ENCODE measurements around the gene TMEM258.
A peak's percentile ranks its signal among the peaks of the same experiment; 100 is the strongest.

TMEM258 gene

DNA sequence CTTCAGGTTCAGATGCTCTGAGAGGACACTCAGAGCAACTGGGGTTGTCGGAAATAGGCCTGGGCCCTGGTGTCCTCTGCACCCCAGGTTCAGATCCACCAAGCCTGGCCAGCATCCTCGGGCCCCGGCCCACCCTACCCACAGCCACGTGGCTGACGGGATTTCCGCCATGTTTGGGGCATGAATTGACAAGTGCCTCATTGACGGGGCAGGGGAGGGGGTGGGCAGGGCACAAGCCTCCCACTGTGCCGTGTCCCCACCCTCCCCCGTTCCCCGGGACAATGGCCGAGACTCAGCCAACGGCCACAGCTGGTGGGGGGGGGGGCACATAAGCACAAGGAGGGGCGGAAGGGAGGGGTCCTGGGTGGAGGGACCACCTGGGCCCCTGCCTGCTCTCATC is 31.5 kb downstream of the TMEM258 start:
- H3K9me3 ChIP-seq (ENCODE audit: control insufficient read depth, low read length): no peaks in the 10 kb centered on the region
- no peak overlapping the region for H3K4me3 ChIP-seq (ENCODE audit: insufficient read depth, low read depth, low read length)
- peaks cover 33% of the 10 kb centered on the region for H3K4me1 ChIP-seq (ENCODE audit: control insufficient read depth, insufficient read depth, low read length)
- no peaks in the 10 kb centered on the region for H3K36me3 ChIP-seq (ENCODE audit: control insufficient read depth, insufficient read depth, low read length)
- WGBS, 2 experiments: 69 to 75% methylated on average over 13 of the region's 13 CpGs
- H3K27ac ChIP-seq (ENCODE audit: insufficient read depth, low read depth, low read length, poor library complexity, severe bottlenecking): no peak overlapping the region
- H3K27me3 ChIP-seq (ENCODE audit: control insufficient read depth, insufficient read depth, low read length, poor library complexity, severe bottlenecking): no peaks in the 10 kb centered on the region

DNA sequence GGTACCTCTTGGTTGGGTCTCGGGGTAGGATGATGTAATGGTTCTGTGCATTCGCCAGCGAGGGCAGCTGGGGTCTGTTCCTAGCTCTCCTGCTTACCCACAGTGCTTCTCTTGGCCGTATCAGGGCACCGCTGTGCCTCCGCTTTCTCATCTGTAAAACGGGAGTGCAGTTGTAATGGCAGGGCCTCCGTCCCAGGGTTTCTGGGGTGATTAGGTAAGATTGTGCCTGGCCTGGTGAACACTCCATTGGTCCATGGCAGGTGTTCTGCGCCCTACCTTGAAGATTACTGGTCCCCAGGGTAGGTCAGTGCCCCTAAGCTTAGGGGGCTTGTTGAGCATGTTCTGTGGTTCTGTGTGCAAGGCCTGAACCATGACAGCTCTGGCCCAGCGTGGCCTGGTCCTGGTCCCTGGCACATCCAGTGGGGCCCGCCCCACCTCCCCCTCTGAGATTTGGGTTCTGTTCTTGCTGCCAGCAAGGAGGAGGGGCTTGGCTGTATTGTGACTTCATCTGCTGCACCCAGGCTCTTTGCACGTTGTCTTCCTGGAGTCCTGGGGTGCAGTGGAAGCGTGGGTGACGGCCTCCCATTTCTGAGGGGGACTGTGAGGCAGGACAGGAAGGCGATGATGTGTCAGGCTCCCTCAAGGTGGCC is 35.1 kb downstream of the TMEM258 start:
- Histone ChIP-seq H3K27ac (ENCODE audit: insufficient read depth, low read depth, low read length, poor library complexity, severe bottlenecking) (no peak overlapping the region), H3K4me3 (ENCODE audit: insufficient read depth, low read depth, low read length) (no peak overlapping the region), H3K4me1 (ENCODE audit: control insufficient read depth, insufficient read depth, low read length) (peaks cover 9% of the 10 kb centered on the region), H3K9me3 (ENCODE audit: control insufficient read depth, low read length) (no peaks in the 10 kb centered on the region), H3K27me3 (ENCODE audit: control insufficient read depth, insufficient read depth, low read length, poor library complexity, severe bottlenecking) (peaks cover 17% of the 10 kb centered on the region), H3K36me3 (ENCODE audit: control insufficient read depth, insufficient read depth, low read length) (no peaks in the 10 kb centered on the region)
- 94 to 95% methylated on average over 15 of the region's 15 CpGs for WGBS, 2 experiments

DNA sequence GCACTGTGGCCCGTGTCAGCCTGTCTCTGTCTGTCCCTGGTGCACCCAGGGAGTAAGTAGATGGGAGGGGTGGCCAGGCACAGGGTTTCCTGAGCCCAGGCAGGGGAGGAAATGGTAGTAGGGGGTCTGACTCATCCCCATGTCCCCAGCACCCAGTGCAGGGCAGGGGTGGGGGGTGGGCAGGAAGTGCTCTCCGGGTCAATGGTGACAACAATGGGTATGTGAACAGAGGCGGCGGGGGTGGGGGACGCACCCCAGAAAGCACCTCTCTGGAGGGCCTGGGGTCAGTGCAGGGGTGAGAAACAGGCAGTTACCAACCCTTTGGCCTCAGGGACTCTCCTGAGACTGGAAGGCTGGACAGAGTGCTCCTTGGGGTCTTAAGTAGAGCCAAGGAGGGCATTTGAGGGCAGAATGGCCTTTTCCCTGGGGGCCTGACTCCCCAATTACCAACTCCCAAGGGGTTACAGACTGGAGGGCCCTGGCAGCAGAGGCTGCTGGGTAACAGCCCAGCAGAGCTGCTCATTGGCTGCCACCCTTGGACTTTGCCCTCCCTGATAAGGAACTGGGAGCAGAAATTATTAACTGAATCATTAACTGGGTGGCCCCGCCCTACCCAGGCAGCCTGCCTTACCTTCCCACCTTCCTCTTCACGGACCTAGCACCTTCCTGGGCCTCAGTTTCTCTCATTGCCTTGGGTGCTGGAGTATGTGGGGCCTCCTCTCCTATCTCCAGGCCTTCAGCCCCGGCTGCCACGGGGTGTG is 35.8 kb downstream of the TMEM258 start:
- WGBS, 2 experiments: 78 to 81% methylated on average over 9 of the region's 9 CpGs

DNA sequence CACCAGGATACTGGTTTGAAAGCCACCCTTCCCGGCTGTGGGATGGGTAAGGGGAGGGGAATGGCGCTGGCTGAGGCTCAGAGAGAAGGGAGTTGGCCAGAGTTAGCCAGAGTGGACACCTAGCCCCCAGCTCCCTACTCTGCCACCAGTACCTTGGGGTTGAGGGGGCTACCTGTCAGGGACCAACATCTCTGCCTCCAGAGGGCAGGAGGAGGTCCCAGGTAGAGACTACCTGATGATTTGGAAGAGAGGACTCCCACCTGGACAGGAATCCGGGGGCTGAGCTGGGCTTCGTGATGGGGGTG is 36.3 kb downstream of the TMEM258 start:
- H3K36me3 ChIP-seq (ENCODE audit: control insufficient read depth, insufficient read depth, low read length): no peaks in the 10 kb centered on the region
- peaks cover under 1% of the 10 kb centered on the region for H3K4me1 ChIP-seq (ENCODE audit: control insufficient read depth, insufficient read depth, low read length)
- H3K9me3 ChIP-seq (ENCODE audit: control insufficient read depth, low read length): no peaks in the 10 kb centered on the region
- H3K27me3 ChIP-seq (ENCODE audit: control insufficient read depth, insufficient read depth, low read length, poor library complexity, severe bottlenecking): peaks cover 26% of the 10 kb centered on the region
- H3K4me3 ChIP-seq (ENCODE audit: insufficient read depth, low read depth, low read length): no peak overlapping the region
- no peak overlapping the region for H3K27ac ChIP-seq (ENCODE audit: insufficient read depth, low read depth, low read length, poor library complexity, severe bottlenecking)
- 72 to 74% methylated on average over 4 of the region's 4 CpGs for WGBS, 2 experiments

More for the DNA sequence above, 35.8 kb downstream of the TMEM258 start:
- Histone ChIP-seq H3K27ac (ENCODE audit: insufficient read depth, low read depth, low read length, poor library complexity, severe bottlenecking) (no peak overlapping the region), H3K4me3 (ENCODE audit: insufficient read depth, low read depth, low read length) (no peak overlapping the region), H3K27me3 (ENCODE audit: control insufficient read depth, insufficient read depth, low read length, poor library complexity, severe bottlenecking) (peaks cover 23% of the 10 kb centered on the region), H3K36me3 (ENCODE audit: control insufficient read depth, insufficient read depth, low read length) (no peaks in the 10 kb centered on the region), H3K4me1 (ENCODE audit: control insufficient read depth, insufficient read depth, low read length) (peaks cover 6% of the 10 kb centered on the region), H3K9me3 (ENCODE audit: control insufficient read depth, low read length) (no peaks in the 10 kb centered on the region)

DNA sequence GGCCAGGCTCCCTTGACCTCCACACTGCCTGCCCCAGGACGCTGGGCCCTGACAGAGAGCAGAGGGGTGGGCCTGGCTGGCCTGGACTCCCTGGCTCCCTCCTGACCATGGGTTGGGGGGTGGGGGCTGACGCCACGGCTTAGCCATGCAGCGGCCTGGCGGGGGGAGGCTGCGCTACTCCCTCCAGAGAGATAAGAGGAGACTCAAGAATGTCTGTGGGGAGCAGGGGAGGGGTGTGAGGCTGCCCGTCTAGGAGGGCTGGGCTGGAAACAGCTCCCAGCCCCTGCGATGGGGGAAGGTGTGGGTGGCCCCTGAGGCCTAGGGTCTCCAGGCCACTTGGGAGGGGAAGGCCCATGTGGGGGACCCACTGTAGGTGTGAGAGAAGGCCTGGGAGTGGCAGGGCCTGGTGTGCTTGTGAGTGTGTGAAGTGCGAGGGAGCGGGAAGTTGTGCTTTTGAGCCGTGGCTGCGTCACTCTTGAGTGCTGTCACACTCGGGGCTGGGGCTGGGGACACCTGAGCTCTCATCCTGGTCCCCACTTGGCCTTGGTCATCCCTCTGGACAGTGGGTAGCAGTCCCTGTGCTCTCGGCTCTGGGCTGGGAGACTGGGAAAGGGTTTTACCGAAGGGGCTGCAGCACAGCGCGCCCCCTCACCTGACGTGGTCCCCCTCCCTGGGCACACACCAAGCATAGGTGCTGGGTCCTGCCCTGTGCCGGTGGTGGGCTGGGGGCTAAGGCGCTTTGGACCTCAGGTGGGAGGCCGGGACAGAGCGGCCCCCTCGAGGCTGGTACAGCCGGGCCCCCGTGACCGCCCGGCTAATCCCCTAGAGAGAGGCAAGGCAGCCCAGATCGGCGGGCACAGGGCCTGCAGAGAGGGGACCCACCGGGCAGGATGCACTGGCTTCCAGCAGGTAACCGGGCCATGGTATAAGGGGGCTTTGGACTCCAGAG is 37.6 kb downstream of the TMEM258 start:
- Histone ChIP-seq H3K36me3 (ENCODE audit: control insufficient read depth, insufficient read depth, low read length) (no peaks in the 10 kb centered on the region), H3K9me3 (ENCODE audit: control insufficient read depth, low read length) (no peaks in the 10 kb centered on the region), H3K27me3 (ENCODE audit: control insufficient read depth, insufficient read depth, low read length, poor library complexity, severe bottlenecking) (peaks cover 26% of the 10 kb centered on the region), H3K4me1 (ENCODE audit: control insufficient read depth, insufficient read depth, low read length) (peaks cover 6% of the 10 kb centered on the region), H3K27ac (ENCODE audit: insufficient read depth, low read depth, low read length, poor library complexity, severe bottlenecking) (no peak overlapping the region), H3K4me3 (ENCODE audit: insufficient read depth, low read depth, low read length) (no peak overlapping the region)
- 84% methylated on average over 31 of the region's 31 CpGs for WGBS, 2 experiments

DNA sequence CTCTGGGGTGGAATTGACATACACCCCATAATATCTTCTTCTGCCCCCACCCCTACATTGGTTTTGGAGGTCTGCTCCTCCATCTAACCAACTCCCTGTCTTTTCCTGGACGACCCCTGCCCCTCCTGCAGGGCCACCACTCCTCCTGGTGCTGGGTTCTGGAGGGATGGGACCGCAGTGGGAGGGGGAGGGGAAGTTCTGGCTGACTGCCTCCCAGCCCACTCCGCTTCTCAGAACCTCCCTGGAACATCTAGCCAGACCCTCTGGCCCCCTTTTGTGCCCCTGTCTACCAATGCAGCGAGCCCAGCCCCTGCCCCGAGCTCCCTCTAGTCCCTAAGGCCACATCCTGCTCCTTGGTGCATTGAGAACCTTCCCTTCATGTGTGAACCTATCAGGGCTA is 38.7 kb downstream of the TMEM258 start:
- Histone ChIP-seq H3K27me3 (ENCODE audit: control insufficient read depth, insufficient read depth, low read length, poor library complexity, severe bottlenecking) (peaks cover 26% of the 10 kb centered on the region), H3K4me1 (ENCODE audit: control insufficient read depth, insufficient read depth, low read length) (peaks cover 16% of the 10 kb centered on the region), H3K27ac (ENCODE audit: insufficient read depth, low read depth, low read length, poor library complexity, severe bottlenecking) (no peak overlapping the region), H3K36me3 (ENCODE audit: control insufficient read depth, insufficient read depth, low read length) (no peaks in the 10 kb centered on the region), H3K9me3 (ENCODE audit: control insufficient read depth, low read length) (no peaks in the 10 kb centered on the region), H3K4me3 (ENCODE audit: insufficient read depth, low read depth, low read length) (no peak overlapping the region)
- 81 to 97% methylated on average over 4 to 5 of the region's 5 CpGs for WGBS, 2 experiments

DNA sequence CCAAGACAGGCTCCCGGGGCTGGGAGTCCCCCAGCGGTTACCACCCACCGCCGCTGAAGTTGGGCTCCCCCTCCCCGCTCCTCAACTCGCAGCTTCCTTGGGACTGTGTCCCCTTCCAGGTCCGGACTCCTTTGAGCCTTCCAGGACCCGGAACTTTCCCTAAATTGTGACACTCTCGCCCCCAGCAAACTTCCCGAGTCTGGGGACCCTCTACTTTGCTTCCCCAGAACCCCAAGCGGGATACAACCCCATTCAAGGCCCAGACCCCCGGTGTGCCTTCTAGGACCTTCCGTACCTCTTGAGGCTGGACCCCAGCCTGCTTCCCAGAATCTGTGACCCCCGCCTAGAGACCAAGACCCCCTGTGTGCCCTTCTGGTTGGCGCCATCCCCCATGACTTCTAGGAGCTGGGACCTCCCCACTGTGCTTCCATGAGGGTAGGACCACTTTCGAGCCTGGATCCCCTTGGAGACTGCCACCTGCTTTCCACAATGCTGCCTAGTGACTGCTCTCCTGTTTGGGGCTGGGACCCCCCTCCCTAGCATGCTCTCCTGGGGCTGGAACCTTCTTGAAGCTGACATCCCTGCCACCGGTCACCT is 39.4 kb downstream of the TMEM258 start:
- no peaks in the 10 kb centered on the region for H3K9me3 ChIP-seq (ENCODE audit: control insufficient read depth, low read length)
- no peak overlapping the region for H3K27ac ChIP-seq (ENCODE audit: insufficient read depth, low read depth, low read length, poor library complexity, severe bottlenecking)
- peak overlapping the region; percentile 52 for H3K4me3 ChIP-seq (ENCODE audit: insufficient read depth, low read depth, low read length)
- no peaks in the 10 kb centered on the region for H3K36me3 ChIP-seq (ENCODE audit: control insufficient read depth, insufficient read depth, low read length)
- 35 to 39% methylated on average over 17 of the region's 17 CpGs for WGBS, 2 experiments
- H3K4me1 ChIP-seq (ENCODE audit: control insufficient read depth, insufficient read depth, low read length): peaks cover 16% of the 10 kb centered on the region
- peaks cover 26% of the 10 kb centered on the region for H3K27me3 ChIP-seq (ENCODE audit: control insufficient read depth, insufficient read depth, low read length, poor library complexity, severe bottlenecking)

DNA sequence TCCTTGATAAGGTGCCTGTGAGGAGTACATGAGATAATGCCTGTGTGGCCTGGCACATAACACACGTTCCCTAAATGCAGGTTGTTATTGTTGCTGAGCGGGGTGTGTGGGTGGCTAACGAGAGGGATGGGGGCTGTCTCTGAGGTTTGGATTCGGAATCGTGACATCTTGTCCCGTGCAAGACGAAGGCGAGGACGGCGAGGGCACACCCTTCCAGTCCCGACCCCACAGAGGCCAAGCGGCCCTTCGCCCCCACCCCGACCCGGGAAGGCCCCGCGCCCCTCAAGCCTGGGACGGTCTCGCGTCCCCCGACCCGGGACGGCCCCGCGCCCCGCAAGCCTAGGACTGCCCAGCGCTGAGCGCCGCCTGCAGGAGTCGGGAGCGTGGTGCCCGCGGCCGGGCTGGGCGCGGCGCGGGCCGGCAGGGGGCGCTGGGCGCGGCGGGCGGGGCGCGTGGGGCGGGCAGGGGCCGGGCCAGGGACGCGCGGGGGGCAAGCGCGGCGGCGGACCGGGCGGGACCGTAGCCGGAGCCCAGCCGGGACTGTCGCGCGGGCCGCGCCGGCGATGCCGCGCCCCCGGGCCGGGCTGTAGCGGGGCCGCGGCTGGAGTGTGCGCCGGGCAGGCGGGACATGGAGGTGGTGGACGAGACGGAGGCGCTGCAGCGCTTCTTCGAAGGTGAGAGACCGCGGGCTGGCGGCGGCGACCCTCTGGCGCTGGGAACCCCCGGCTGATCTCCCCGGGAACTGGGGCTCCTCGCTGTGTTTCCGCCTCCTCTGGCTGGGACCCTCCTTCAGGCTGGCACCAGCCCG is 40.1 kb downstream of the TMEM258 start, which contains the start of gene MYRF:
MYRF (plus strand) TSS at position 520 of the 808 bp plus-strand sequence; CDS start at position 629, 109 bp downstream.
- Histone ChIP-seq H3K4me3 (ENCODE audit: insufficient read depth, low read depth, low read length) (peak within 1 kb of the TSS; percentile 52), H3K27ac (ENCODE audit: insufficient read depth, low read depth, low read length, poor library complexity, severe bottlenecking) (no peak within 1 kb of the TSS), H3K36me3 (ENCODE audit: control insufficient read depth, insufficient read depth, low read length) (no peaks in the 10 kb centered on the region), H3K4me1 (ENCODE audit: control insufficient read depth, insufficient read depth, low read length) (peaks cover 16% of the 10 kb centered on the region), H3K9me3 (ENCODE audit: control insufficient read depth, low read length) (no peaks in the 10 kb centered on the region), H3K27me3 (ENCODE audit: control insufficient read depth, insufficient read depth, low read length, poor library complexity, severe bottlenecking) (peaks cover 26% of the 10 kb centered on the region)
- 6% methylated on average over 93 of the region's 93 CpGs for WGBS, 2 experiments

DNA sequence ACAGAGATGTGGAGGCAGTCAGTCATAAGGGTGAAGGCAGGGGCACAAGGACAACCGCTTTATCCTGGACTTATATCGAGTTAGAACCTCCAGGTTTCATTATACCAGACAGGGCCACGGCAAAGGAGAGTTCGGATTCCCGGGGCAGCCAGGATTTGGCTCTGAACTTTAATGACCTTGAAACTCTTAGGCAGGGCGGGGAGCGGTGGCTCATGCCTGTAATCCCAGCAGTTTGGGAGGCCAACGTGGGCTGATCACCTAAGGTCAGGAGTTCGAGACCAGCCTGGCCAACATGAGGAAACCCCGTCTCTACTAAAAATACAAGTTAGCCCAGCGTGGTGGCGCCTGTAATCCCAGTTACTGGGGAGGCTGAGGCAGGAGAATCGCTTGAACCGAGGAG is 41.0 kb downstream of the TMEM258 start:
- Histone ChIP-seq H3K4me3 (ENCODE audit: insufficient read depth, low read depth, low read length) (no peak overlapping the region), H3K4me1 (ENCODE audit: control insufficient read depth, insufficient read depth, low read length) (peaks cover 16% of the 10 kb centered on the region), H3K27ac (ENCODE audit: insufficient read depth, low read depth, low read length, poor library complexity, severe bottlenecking) (no peak overlapping the region), H3K9me3 (ENCODE audit: control insufficient read depth, low read length) (no peaks in the 10 kb centered on the region), H3K27me3 (ENCODE audit: control insufficient read depth, insufficient read depth, low read length, poor library complexity, severe bottlenecking) (peaks cover 26% of the 10 kb centered on the region), H3K36me3 (ENCODE audit: control insufficient read depth, insufficient read depth, low read length) (no peaks in the 10 kb centered on the region)
- 89 to 91% methylated on average over 14 of the region's 14 CpGs for WGBS, 2 experiments
